Liver (tissue), 9 donors: ENCODE results near the gene KPNA2. TPM values are rescaled to one million over a fixed set of nuclear protein-coding genes. Genes with fewer than 3 reads are reported as not detected.
A peak's percentile ranks its signal among the peaks of the same experiment; 100 is the strongest.
"Not testable (repeated sequence)": the region's sequence is repeated elsewhere in the genome, so short reads cannot be mapped to it uniquely, and the experiment has no call there.

Experiments used
- DNase-seq: peaks from one replicate; pipeline ENCODE4 v3.0.0-alpha.2; 2017; ENCODE audit warnings: low spot score
- H3K27ac ChIP-seq, 2 donors: one replicate each; pipeline ENCODE4 v1.7.0; 2013; ENCODE audit warnings: inconsistent platforms in 2 of 2, low read length in 2 of 2, control low read depth in 1 of 2, low read depth in 1 of 2, mild to moderate bottlenecking in 1 of 2
- H3K27me3 ChIP-seq, 4 donors: one replicate each; pipeline versions ENCODE4 v1.6.1 to v1.7.0; 2013; ENCODE audit warnings: low read length in 3 of 4, inconsistent platforms in 1 of 4, mild to moderate bottlenecking in 1 of 4, moderate library complexity in 1 of 4; ENCODE audit not compliant: control insufficient read depth in 4 of 4, insufficient read depth in 4 of 4
- H3K36me3 ChIP-seq, 4 donors: one replicate each; pipeline versions ENCODE4 v1.6.1 to v1.7.0; 2013; ENCODE audit warnings: low read length in 3 of 4, mild to moderate bottlenecking in 3 of 4, low read depth in 1 of 4, moderate library complexity in 1 of 4; ENCODE audit not compliant: control insufficient read depth in 4 of 4, insufficient read depth in 3 of 4
- H3K4me1 ChIP-seq, 4 donors: one replicate each; pipeline versions ENCODE4 v1.6.1 to v1.7.0; 2013; ENCODE audit warnings: low read length in 3 of 4, mild to moderate bottlenecking in 3 of 4, moderate library complexity in 1 of 4; ENCODE audit not compliant: control insufficient read depth in 4 of 4, insufficient read depth in 4 of 4
- H3K4me3 ChIP-seq, 3 donors: one replicate each; pipeline versions ENCODE4 v1.6.1 to v1.7.0; 2013; ENCODE audit warnings: low read length in 3 of 3, control low read depth in 1 of 3, low read depth in 1 of 3, mild to moderate bottlenecking in 1 of 3
- H3K9ac ChIP-seq, 2 donors: one replicate each; pipeline ENCODE4 v1.7.0; 2013; ENCODE audit warnings: low read length in 2 of 2, mild to moderate bottlenecking in 2 of 2, moderate library complexity in 2 of 2, control low read depth in 1 of 2, low read depth in 1 of 2
- H3K9me3 ChIP-seq, 4 donors: one replicate each; pipeline versions ENCODE4 v1.6.1 to v1.7.0; 2013; ENCODE audit warnings: low read length in 3 of 4; ENCODE audit not compliant: control insufficient read depth in 4 of 4
- CTCF ChIP-seq: fragments of 150-350 bp; IDR thresholded peaks from 2 replicates; pipeline ENCODE4 v1.5.1; 2017; ENCODE audit warnings: improper control_type of control experiment, low read depth, low read length; ENCODE audit not compliant: missing input control
- HNF4A ChIP-seq, 2 donors: conservative IDR thresholded peaks; 2 replicates each; pipeline ENCODE4 v1.6.1; 2016; ENCODE audit warnings: antibody characterized with exemption in 2 of 2, mild to moderate bottlenecking in 2 of 2
- MAX ChIP-seq: IDR thresholded peaks from 2 replicates; pipeline ENCODE4 v1.6.1; 2016; ENCODE audit warnings: antibody characterized with exemption
- NR2F2 ChIP-seq: IDR thresholded peaks from 2 replicates; pipeline ENCODE4 v1.6.1; 2016; ENCODE audit warnings: antibody characterized with exemption
- SP1 ChIP-seq: IDR thresholded peaks from 2 replicates; pipeline ENCODE4 v1.6.1; 2018; ENCODE audit warnings: antibody characterized with exemption, mild to moderate bottlenecking
- TAF1 ChIP-seq: conservative IDR thresholded peaks from 2 replicates; pipeline ENCODE4 v1.6.1; 2016; ENCODE audit warnings: antibody characterized with exemption, mild to moderate bottlenecking
- WGBS: extraction: QIAGEN DNeasy Blood & Tissue Kit; methylation state at CpG from one replicate; pipeline ENCODE4 v1.1.7; 2013; 5-methylcytosine and 5-hydroxymethylcytosine counted together
- polyA plus RNA-seq, 2 donors: library from polyadenylated mRNA; stranded (reverse) in 1 of 2; unstranded in 1 of 2; fragments of 200-250 nt in 1 of 2; fragments of >200 nt in 1 of 2; fragmentation: Nextera tagmentation in 1 of 2; extraction: Ambion mirVana in 1 of 2; gene quantifications; one replicate each; pipeline versions ENCODE4 v1.2.1 to v1.2.3, GENCODE V29; 2013 to 2015
- total RNA-seq, 2 donors: library from RNA; depleted of rRNA; stranded (reverse); fragments of >200 nt; gene quantifications; one replicate each; pipeline ENCODE4 v1.2.3, GENCODE V29; 2014
- donor health status: healthy.
- donor health status: healthy.
- donor health status: healthy.
- donor health status: healthy.
- donor health status: healthy.

The KPNA2 gene
- total and polyA plus RNA-seq, 4 donors: 10.5 to 61.1 (median 17.8) TPM

- H3K4me1 ChIP-seq, H3K27ac ChIP-seq, H3K9me3 ChIP-seq, H3K36me3 ChIP-seq, H3K27me3 ChIP-seq, H3K9ac ChIP-seq, H3K4me3 ChIP-seq, DNase-seq: not testable (repeated sequence)
- 93% methylated on average over 13 of the region's 13 CpGs for WGBS
These were observed 46.0 kb downstream of the KPNA2 start for GRCh38 chr17:68081305-68082265.

- H3K27ac ChIP-seq: no peak overlapping the region
- no peaks in the 10 kb centered on the region for H3K36me3 ChIP-seq
- no peaks in the 10 kb centered on the region for H3K9me3 ChIP-seq
- H3K9ac ChIP-seq: no peak overlapping the region
- H3K4me3 ChIP-seq: no peak overlapping the region
- 56% methylated on average over 7 of the region's 7 CpGs for whole genome bisulfite sequencing
- no peaks in the 10 kb centered on the region for H3K27me3 ChIP-seq
- H3K4me1 ChIP-seq: no peaks in the 10 kb centered on the region
- TF ChIP-seq HNF4A (conservative IDR thresholded peaks at IDR 0.05): no peak
- peak; percentile 16 for TF ChIP-seq NR2F2
- no peak for DNase-seq
These were observed 50.3 kb downstream of the KPNA2 start for GRCh38 chr17:68085771-68086381.

GRCh38 chr17:68086666-68087065 lies 51.1 kb downstream of the KPNA2 start:
- H3K4me3 ChIP-seq, H3K27ac ChIP-seq, DNase-seq, H3K9ac ChIP-seq, H3K4me1 ChIP-seq, H3K9me3 ChIP-seq, H3K36me3 ChIP-seq, H3K27me3 ChIP-seq: not testable (repeated sequence)
- WGBS: 88% methylated on average over 4 of the region's 4 CpGs

- not testable (repeated sequence) for H3K27ac ChIP-seq, H3K9me3 ChIP-seq, H3K27me3 ChIP-seq, H3K4me1 ChIP-seq, H3K36me3 ChIP-seq, H3K9ac ChIP-seq, DNase-seq, H3K4me3 ChIP-seq
- 79% methylated on average over 10 of the region's 11 CpGs for WGBS
These were observed 51.6 kb downstream of the KPNA2 start for GRCh38 chr17:68087131-68087623.

GRCh38 chr17:68087851-68088250 lies 52.3 kb downstream of the KPNA2 start:
- H3K4me1 ChIP-seq: no peaks in the 10 kb centered on the region
- H3K9ac ChIP-seq: no peak overlapping the region
- H3K27ac ChIP-seq: no peak overlapping the region
- no peaks in the 10 kb centered on the region for H3K36me3 ChIP-seq
- no peaks in the 10 kb centered on the region for H3K9me3 ChIP-seq
- no peak overlapping the region for H3K4me3 ChIP-seq
- TF ChIP-seq MAX (no peak), TAF1 (no peak), NR2F2 (no peak), HNF4A (conservative IDR thresholded peaks at IDR 0.05) (no peak), SP1 (no peak), CTCF (no peak)
- no peak for DNase-seq
- WGBS: 86% methylated on average over 4 of the region's 4 CpGs
- H3K27me3 ChIP-seq: no peaks in the 10 kb centered on the region
